Uterus (tissue), 2 donors: ENCODE data around the gene RSRC1.

Source experiments
- POLR2A ChIP-seq, 2 donors: fragments of 450-650 bp; IDR thresholded peaks; one replicate each; pipeline ENCODE4 v1.6.1; 2016; ENCODE audit warnings: antibody characterized with exemption in 2 of 2, mild to moderate bottlenecking in 1 of 2, moderate library complexity in 1 of 2
- TF ChIP-seq, protein P1 (sequence below), 4 experiments: fragments of 200-600 bp in 2 of 4; fragments of 450-650 bp in 2 of 4; sonication (generic) in 2 of 4; IDR thresholded peaks; one replicate each; pipeline ENCODE4 v1.5.1; 2016 to 2019; ENCODE audit warnings: antibody characterized with exemption in 4 of 4, mild to moderate bottlenecking in 2 of 4, moderate library complexity in 1 of 4

DNA sequence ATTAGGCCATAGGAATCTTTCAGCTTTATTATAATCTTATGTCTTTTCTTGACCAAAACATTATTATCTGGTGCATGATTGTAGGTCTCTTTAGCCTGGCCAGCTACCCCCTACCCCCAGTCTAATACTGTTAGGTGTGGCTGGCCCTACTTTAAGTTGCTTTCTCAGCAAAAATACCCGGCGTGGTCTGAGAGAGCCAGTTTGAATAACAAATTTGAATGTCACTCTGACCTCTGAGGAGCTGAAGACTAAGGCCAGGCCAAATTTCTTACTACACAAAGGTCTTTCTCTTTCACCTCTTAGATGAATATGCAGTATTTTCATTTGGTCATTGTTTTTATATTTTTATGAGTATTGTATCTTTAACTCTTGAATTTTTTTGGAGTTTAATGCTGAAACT, 272.6 kb downstream of the RSRC1 start:
- TF ChIP-seq, protein P1, sequence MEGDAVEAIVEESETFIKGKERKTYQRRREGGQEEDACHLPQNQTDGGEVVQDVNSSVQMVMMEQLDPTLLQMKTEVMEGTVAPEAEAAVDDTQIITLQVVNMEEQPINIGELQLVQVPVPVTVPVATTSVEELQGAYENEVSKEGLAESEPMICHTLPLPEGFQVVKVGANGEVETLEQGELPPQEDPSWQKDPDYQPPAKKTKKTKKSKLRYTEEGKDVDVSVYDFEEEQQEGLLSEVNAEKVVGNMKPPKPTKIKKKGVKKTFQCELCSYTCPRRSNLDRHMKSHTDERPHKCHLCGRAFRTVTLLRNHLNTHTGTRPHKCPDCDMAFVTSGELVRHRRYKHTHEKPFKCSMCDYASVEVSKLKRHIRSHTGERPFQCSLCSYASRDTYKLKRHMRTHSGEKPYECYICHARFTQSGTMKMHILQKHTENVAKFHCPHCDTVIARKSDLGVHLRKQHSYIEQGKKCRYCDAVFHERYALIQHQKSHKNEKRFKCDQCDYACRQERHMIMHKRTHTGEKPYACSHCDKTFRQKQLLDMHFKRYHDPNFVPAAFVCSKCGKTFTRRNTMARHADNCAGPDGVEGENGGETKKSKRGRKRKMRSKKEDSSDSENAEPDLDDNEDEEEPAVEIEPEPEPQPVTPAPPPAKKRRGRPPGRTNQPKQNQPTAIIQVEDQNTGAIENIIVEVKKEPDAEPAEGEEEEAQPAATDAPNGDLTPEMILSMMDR (IDR thresholded peaks at IDR 0.05) = no peak
- no peak for TF ChIP-seq POLR2A (IDR thresholded peaks at IDR 0.05)
